HFFc6 (cell line): ENCODE measurements around the gene SLAIN1. TPM values are rescaled to one million over a fixed set of nuclear protein-coding genes. Genes with fewer than 3 reads are reported as not detected.

Experiments
- DNase-seq: peaks from one replicate; pipeline ENCODE4 v3.0.0-alpha.2; 2018
- H3K27ac Mint-ChIP-seq: 2 replicates; pipeline ENCODE4 v1.8.0; 2020; ENCODE audit warnings: mild to moderate bottlenecking, mixed read lengths
- H3K27me3 Mint-ChIP-seq: 2 replicates; pipeline ENCODE4 v1.8.0; 2021; ENCODE audit warnings: mild to moderate bottlenecking, moderate library complexity, mixed read lengths; ENCODE audit not compliant: insufficient read depth
- H3K36me3 Mint-ChIP-seq: 2 replicates; pipeline ENCODE4 v1.8.0; 2021; ENCODE audit warnings: low read depth, mixed read lengths
- H3K4me1 Mint-ChIP-seq: 2 replicates; pipeline ENCODE4 v1.8.0; 2020; ENCODE audit warnings: low read depth, mixed read lengths
- H3K4me3 Mint-ChIP-seq: 2 replicates; pipeline ENCODE4 v1.8.0; 2020; ENCODE audit warnings: mild to moderate bottlenecking, moderate library complexity, mixed read lengths
- H3K9me3 Mint-ChIP-seq: 2 replicates; pipeline ENCODE4 v1.8.0; 2020; ENCODE audit warnings: mild to moderate bottlenecking, mixed read lengths
- total RNA-seq, 6 experiments: library from RNA; stranded (reverse); fragmentation: NEBNext Ultra II Directional; extraction: Animal tissue kit (Norgen Biotek cat#: 25700); gene quantifications; 2 replicates in 1 of 6; 3 replicates in 5 of 6; pipeline ENCODE4 v1.2.3, GENCODE V29; 2021
- TF ChIP-seq, protein P1 (sequence below): fragments of 200-600 bp; sonication (generic); IDR thresholded peaks from 2 replicates; pipeline ENCODE4 v1.5.0; 2021; ENCODE audit warnings: antibody characterized with exemption, mild to moderate bottlenecking

SLAIN1 gene
- total RNA-seq, 6 experiments from 2014 or later, result 0.09 to 0.56 (median 0.24) TPM; not detected in 3

DNA sequence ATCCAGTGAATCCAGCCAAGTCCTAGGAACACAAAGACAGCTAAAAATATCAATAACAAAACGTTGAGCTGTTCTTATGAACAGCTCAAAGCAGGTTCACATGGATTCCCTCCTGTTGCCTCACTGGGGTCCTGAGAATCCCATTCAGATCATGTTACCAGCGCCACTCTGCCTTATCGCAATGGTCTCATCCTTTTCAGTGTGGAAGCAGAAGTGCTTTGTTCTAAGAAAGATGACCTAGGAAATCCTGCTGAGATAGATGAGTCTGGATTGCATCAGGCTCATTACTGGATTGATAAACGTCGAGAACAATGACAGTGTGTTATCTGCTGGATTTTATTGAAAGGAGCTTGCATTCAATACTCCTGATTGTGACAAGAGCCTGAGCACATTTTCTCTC is 87.0 kb downstream of the SLAIN1 start:
- Mint-ChIP-seq H3K27me3 (peaks cover 5% of the 10 kb centered on the region), H3K36me3 (no peaks in the 10 kb centered on the region), H3K27ac (no peak overlapping the region), H3K9me3 (peaks cover 7% of the 10 kb centered on the region), H3K4me1 (no peaks in the 10 kb centered on the region), H3K4me3 (no peak overlapping the region)
- TF ChIP-seq, protein P1, sequence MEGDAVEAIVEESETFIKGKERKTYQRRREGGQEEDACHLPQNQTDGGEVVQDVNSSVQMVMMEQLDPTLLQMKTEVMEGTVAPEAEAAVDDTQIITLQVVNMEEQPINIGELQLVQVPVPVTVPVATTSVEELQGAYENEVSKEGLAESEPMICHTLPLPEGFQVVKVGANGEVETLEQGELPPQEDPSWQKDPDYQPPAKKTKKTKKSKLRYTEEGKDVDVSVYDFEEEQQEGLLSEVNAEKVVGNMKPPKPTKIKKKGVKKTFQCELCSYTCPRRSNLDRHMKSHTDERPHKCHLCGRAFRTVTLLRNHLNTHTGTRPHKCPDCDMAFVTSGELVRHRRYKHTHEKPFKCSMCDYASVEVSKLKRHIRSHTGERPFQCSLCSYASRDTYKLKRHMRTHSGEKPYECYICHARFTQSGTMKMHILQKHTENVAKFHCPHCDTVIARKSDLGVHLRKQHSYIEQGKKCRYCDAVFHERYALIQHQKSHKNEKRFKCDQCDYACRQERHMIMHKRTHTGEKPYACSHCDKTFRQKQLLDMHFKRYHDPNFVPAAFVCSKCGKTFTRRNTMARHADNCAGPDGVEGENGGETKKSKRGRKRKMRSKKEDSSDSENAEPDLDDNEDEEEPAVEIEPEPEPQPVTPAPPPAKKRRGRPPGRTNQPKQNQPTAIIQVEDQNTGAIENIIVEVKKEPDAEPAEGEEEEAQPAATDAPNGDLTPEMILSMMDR, result no peak
- no peak for DNase-seq

DNA sequence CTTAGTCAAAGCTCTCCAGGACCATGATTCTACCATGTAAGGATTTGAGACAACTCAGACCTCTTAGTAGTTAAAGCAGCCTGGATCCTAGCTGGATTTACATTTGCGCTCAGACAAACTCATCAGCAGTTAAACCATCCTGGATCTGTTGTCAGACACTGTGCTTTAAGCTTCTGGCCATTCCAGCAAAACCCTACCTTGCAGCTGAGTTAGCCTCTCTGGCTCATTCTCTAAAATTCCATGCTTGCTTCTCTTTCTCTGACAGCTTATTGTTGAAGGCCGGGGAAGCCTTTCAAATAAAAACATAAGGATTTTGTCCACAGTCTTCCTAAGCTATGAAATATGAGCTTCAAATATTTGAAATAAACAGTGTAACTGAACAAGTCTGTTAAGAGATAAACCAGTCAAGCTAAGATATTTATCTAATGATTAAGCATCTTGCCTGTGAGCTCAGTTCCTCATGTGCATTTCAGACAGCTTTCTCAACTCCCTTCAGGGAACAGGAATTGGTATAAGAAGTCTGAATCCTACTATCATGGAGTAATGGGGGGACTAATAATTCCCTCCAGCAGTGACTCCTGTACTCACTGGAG is 89.3 kb downstream of the SLAIN1 start:
- TF ChIP-seq, protein P1, result no peak
- Mint-ChIP-seq H3K4me3 (no peak overlapping the region), H3K27ac (no peak overlapping the region), H3K36me3 (no peaks in the 10 kb centered on the region), H3K4me1 (no peaks in the 10 kb centered on the region), H3K9me3 (peaks cover 20% of the 10 kb centered on the region), H3K27me3 (0 out of 2 replicates have a peak, but pooled peaks cover 1% of the 10 kb centered on the region)
- DNase-seq, result no peak

DNA sequence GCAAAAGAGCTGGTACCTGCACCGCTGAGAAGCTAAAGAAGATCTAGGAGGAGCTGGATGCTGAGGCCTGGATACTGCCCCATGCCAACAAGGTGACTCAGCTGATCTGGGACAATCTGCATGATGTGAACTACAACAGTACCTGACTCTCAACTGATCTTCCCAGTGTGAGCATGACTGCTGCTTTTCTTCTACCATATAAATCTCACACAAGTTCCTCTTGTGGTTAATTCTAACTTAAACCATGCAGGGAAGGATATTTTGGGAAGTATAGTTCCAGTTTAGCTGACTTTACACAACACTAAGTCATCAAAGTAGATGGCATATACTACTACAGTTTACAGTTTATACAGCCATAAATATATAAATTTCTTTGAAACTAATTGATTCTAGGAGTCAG is 91.9 kb downstream of the SLAIN1 start:
- TF ChIP-seq, protein P1, result no peak
- Mint-ChIP-seq H3K4me1 (no peaks in the 10 kb centered on the region), H3K27ac (no peak overlapping the region), H3K36me3 (no peaks in the 10 kb centered on the region), H3K9me3 (peaks cover 25% of the 10 kb centered on the region), H3K4me3 (no peak overlapping the region), H3K27me3 (no peaks in the 10 kb centered on the region)
- DNase-seq, result no peak

DNA sequence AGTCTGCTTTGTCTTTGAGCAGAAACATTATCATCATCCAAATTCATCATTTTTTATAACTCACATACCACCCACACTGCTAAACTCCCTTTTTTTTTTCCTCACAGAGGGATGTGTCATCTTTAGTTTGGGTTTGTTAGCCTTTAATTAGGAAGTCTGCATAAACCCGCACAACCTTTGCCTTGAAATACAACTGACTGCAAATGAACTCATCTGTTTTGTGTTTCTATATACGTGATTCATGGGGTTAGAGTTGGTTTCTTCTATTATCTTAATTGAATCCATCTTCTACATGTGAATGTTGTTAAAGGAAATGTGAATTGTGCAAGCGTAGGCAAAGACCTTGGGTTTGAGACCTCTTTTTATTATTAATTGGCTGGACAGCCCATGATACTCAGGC is 102.7 kb downstream of the SLAIN1 start:
- H3K9me3 Mint-ChIP-seq, result peaks cover 4% of the 10 kb centered on the region; the same call in 1 of the 2 replicates
- no peak for DNase-seq
- TF ChIP-seq, protein P1, result no peak
- H3K4me3 Mint-ChIP-seq, result no peak overlapping the region
- H3K27ac Mint-ChIP-seq, result no peak overlapping the region
- no peaks in the 10 kb centered on the region for H3K36me3 Mint-ChIP-seq
- no peaks in the 10 kb centered on the region for H3K4me1 Mint-ChIP-seq
- H3K27me3 Mint-ChIP-seq, result no peaks in the 10 kb centered on the region

DNA sequence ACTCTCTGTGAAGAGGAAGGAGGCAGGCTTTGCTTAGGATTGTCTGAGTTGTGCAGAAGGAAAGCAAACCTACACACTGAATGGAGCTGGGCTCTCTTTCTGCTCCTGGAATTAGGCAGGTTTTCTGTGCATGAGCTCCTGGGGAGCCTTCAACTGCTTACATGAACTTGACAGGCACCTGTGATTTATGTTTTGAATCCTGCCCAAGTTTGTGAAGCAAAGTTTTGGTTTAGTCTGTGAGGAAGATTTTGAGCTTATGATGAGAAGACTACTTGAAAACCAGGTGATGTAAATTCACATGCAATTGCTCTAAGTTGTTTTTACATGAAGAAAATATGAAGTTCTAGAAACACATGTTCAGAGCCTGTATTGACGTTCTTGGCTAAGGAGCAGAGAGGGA is 109.0 kb downstream of the SLAIN1 start:
- Mint-ChIP-seq H3K27me3 (no peaks in the 10 kb centered on the region; the same call in 1 of the 2 replicates), H3K36me3 (no peaks in the 10 kb centered on the region), H3K4me1 (no peaks in the 10 kb centered on the region)

More for the DNA sequence above, 109.0 kb downstream of the SLAIN1 start:
- Mint-ChIP-seq H3K9me3 (peaks cover 21% of the 10 kb centered on the region), H3K27ac (no peak overlapping the region), H3K4me3 (no peak overlapping the region)
- TF ChIP-seq, protein P1, result no peak
- no peak for DNase-seq
